DOHH2 (cell line): ENCODE data around the gene NGDN.

Source experiments
- CTCF ChIP-seq: fragments of 200-600 bp; sonication (generic); IDR thresholded peaks from one replicate; pipeline ENCODE4 v1.5.1; 2014; ENCODE audit warnings: antibody characterized with exemption, mild to moderate bottlenecking, low read depth, low read length; ENCODE audit not compliant: poor library complexity, severe bottlenecking
- EZH2phosphoT487 ChIP-seq: fragments of 200-600 bp; sonication (generic); IDR thresholded peaks from 2 replicates; pipeline ENCODE4 v1.6.1; 2017; ENCODE audit warnings: borderline replicate concordance, mild to moderate bottlenecking, antibody characterized with exemption, low read length, moderate library complexity, mixed read lengths

DNA sequence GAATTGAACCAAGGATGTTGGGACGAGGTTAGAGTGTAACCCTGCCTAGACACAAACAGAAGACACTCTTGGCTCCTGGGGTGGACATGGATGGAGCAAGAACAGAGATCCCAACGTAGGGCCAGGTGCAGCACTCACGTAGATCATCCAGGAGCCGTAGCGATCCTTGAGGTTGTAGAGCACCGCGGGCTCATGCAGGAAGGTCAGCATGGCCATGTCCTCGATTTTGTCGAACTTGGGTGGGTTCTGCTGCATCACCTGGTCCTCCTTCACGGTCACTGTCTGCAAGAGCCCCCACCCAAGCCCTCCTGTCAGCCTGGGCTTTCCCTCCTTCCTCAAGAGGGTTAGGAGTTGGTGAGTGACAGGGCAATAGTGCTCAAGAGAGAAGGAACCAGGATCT, 36.6 kb upstream of the NGDN start:
- TF ChIP-seq CTCF (no peak), EZH2phosphoT487 (no peak)
